Epidermal melanocyte (primary cell): ENCODE data around the gene PWWP2B.

Experiments
- DNase-seq: peaks from one replicate; pipeline ENCODE4 v3.0.0; 2011; ENCODE audit warnings: low spot score; ENCODE audit not compliant: insufficient read length

PWWP2B gene

GRCh38 chr10:132458071-132458585 is 61.1 kb downstream of the PWWP2B start:
- no peak for DNase-seq

DNA sequence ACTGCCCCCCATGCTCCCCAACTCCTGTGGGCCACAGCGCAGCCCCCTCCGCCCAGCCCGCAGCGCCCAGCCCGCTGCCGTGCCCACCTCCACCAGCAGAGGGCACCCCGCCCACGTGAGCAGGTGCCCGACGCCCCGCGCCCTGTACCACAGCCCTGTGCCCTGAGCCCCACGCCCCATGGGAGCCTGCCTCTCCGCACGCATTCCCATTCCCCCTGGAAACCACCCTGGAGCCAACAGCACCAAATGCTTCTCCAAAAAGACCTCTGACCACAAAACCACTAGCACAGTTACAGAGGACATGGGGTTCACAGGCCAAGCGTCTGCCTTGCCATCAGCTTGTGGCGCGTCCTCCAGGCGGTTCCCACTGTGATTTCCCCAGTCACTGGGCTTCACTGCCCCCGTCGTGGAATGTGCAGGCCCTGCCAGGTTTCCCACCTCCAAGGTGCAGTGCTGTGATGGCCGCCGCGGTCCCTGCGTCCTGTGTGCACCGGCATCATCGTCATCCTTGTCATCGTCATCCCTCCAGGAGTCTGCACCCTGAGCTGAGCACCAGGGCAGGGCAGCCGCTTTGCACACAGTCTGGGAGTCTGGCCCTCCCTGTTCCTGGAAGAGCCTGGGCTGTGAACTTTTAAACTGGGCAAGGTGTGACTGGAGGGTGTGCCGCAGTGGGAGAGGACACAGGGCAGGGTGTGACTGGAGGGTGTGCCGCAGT is 61.7 kb downstream of the PWWP2B start:
- peak; percentile 68 for DNase-seq

- no peak for DNase-seq
Observed at GRCh38 chr10:132459301-132460003, 62.5 kb downstream of the PWWP2B start.

DNA sequence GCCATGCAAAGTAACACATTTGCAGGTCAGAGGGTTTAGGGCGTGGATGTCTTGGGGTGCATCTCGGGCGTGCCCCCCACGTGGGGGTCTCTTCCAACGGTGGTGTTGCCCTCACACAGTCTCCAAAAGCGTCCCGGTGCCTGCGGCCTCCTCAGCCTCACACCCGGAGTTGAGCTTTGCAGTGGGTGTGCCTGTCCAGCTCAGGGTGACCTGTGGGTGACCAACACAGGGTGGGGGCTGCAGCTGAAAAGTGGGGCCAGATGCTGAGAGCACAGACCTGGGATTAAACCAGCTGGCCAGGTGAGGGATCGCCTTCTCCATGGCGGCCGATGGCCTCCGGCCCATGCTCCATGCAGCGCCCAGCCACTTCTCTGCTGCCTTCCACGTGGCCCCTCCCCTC is 63.1 kb downstream of the PWWP2B start:
- DNase-seq: no peak

DNA sequence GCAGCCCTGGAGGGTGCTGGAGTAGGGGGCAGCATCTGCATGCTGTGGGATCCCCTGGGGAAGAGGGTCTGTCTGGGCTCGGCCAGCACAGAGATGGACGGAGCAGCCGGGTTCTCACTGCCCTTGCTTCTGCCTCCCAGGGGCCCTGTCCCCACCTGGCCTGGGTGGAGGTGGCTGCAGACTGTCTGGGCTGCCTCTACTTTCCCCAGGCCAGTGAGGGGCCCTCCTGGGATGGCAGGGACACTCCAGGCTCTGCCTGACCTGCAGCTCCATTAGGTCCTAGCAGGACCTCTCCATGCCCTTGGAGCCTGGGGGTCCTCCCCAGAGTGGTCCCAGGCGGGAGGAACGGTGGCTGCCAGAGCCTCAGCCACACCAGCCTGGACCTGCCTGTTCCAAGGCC is 63.7 kb downstream of the PWWP2B start:
- DNase-seq: no peak

DNA sequence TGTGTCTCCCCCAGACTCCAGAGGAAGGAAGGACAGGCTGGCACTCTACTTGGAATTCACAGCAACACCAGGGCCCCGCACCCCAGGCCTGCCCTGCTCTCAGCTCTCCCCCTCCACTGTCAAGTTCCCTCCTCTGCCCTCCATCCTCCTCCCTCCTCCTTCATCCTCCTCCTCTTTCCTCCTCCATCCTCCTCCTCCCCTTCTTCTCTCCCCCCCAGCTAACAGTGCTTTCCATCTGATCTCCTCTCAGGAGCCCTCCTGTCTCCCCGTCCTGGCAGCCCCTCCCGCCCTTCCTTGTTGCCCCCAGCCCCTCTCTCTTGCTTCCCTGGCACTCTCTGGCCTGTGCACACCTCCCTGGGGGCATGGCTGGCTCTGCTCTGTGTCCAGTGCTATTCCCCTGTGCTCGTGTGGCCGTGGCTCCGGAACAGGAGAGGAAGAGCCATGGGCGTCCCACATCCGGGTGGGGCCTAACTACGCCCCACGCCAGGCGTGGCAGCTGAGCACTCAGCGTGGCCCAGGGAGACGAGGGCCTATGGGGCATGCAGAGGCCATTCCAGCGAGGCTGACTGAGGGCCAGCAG is 64.2 kb downstream of the PWWP2B start:
- DNase-seq: no peak

- no peak for DNase-seq
Observed at GRCh38 chr10:132461683-132462231, 64.8 kb downstream of the PWWP2B start.

DNA sequence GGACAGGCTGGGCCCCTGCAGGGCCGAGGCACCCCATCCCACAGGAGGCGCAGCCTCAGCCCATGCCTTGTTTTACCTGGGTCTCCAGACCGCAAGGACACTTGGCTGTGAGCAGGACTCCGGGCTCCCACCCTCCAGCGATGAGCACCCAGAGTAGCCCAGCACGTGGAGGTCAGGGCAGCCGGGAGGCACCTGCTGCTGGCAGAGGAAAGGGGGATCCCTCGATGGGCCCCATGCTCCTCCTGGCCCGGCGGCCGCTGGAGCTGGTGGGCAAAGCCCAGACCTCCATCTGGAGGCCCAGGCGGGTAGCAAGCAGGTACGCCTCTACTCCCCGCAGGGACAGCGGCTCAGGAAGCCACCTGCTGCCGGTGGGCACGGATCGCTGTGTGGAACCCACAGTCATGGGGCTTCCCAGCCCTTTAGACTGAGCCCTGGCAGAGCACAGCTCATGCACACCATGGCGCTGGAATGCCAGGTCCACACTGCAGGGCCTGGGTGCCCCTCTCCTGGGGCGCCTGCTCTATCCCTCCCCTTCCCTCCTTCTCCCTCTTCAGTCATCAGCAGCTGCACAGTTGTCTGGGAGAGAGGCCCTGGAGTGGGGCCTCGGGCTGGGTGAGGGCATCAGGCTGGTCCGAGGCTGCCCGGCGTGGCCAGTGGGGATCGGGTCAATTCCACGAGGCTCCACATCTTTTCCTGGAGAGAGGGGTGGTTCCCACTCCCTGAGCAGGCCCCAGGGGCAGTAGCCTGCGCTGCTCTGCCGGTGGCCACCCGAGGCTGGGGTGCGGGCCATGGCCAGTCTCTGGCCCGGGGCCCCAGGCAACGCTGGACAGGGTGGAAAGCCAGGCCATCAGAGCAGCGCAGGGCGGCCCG is 65.7 kb downstream of the PWWP2B start:
- DNase-seq: no peak

DNA sequence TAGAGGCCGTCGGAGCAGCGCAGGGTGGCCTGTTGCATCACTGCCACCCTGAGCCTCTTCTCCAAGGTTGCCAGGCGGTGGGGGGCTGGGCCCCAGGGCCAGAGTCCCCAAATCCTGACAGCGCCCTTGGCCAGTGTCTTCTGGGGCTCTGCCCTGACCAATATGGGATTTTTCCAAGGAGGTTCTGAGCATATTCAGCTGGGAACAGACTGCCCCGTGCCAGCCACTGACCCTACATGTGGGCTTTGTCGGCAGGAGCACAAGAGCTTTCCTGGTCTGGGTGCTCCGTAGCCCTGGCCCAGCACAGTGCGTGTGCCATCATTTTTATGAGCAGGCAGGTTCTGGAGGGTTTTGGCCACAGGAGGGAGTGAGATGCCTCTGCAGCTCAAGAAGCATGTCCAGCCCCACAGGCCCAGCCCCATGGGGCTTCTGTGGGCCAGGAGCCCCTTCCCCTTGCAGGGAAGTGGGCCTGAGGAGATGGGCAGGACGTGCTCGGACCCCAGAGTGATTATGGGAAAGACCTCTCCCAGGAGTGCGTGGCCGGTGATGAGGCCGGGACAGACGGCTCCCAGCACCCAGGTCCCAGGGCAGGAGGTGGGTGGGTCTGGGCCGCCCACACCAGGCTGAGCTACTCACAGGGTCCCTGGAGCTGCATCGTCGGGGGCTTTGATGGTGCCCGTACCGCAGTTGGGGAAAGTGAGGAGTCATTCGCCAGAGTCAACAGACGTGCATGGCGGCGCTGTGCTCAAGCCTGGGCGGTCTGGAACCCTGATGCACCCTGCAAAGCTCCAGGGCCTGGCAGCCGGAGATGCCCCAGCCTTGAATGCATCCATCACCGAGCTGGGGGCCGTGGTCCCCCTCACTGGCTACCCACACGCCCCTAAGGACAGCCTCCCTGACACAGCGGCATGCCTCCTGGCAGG is 66.6 kb downstream of the PWWP2B start:
- no peak for DNase-seq

GRCh38 chr10:132464256-132465192 is 67.5 kb downstream of the PWWP2B start:
- DNase-seq: no peak

DNA sequence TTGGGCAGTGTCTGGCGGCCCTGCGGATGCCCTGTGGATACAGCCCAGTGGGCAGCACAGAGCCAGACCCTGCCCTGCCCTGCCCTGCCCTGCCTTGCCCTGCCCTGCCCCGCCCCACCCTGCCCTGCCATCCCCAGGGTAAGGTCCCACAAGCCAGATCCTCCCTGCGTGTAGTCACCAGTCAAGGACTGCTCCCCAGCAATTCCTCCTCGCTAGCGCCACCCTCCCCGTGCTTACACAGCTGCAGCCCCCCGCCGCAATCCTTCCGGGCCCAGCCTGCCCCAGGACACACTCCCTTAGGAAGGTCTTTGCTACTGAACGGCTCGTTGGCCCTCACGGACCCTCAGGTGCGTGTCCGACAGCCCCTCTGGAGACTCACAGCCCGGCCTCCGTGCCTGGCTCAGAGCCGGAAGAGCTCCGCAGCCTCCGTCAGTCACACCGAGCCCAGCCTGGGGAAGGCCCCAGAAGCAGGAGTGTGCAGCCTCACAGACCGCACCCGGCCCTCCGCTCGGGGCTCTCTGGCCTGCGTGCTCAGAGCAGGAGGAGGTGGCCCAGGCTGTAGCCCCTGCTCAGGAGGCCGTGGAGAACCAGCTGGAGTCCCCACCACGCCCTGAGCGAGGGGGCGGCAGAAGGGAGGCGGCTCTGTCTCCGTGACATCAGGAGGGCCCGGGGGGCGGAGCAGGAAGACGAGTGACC is 68.3 kb downstream of the PWWP2B start:
- DNase-seq: no peak

DNA sequence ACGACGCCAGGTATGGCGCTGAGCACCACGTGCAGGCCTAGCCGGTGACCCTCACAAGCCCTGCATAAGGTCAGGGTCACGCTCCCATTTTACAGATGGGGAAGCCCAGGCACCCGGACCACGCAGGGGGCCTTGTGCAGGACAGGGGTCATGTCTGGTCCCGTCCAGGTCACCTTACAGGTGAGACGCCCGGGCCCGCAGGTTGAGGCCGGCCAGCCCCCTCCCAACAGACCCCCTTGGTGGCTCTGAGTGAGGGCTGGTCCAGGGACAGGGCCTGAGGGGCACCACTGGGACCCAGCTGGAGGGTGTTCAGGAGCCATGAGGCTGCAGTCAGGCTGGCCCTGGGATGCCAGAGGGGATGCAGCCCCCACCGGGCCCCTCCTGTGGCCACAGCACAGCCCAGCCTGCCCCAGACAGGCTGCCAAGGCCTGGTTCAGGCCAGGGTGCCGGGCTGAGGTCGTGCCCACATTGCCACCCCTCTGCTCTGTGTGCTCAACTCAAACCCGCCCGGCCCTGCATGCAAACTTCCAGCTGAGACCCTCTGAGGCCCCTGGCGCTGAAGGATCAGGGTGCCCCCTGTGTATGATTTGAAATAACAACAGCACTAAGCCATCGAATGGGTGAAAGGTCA is 69.0 kb downstream of the PWWP2B start:
- DNase-seq: no peak

GRCh38 chr10:132466520-132467463 is 69.8 kb downstream of the PWWP2B start:
- DNase-seq: no peak
